ENCODE measurements around the gene MEIOB.
"Not testable (repeated sequence)": the region's sequence is repeated elsewhere in the genome, so short reads cannot be mapped to it uniquely, and the experiment has no call there.

The MEIOB gene

GRCh38 chr16:1807626-1808025 lies 64.3 kb downstream of the MEIOB start:
- DNase-seq (ENCODE audit: extremely low read depth, low read depth): no peak
- no peak for TF ChIP-seq CTCF (IDR thresholded peaks at IDR 0.05; ENCODE audit: low read depth, low read length)

- TF ChIP-seq CTCF (IDR thresholded peaks at IDR 0.05; ENCODE audit: low read depth, low read length): no peak
- no peak for DNase-seq (ENCODE audit: extremely low read depth, low read depth)
Measured at GRCh38 chr16:1800701-1801100, 71.3 kb downstream of the MEIOB start.

GRCh38 chr16:1799263-1799662 lies 72.7 kb downstream of the MEIOB start:
- DNase-seq (ENCODE audit: extremely low read depth, low read depth): not testable (repeated sequence)

GRCh38 chr16:1794908-1795666 lies 76.9 kb downstream of the MEIOB start:
- no peak for DNase-seq (ENCODE audit: extremely low read depth, low read depth)
- TF ChIP-seq CTCF (IDR thresholded peaks at IDR 0.05; ENCODE audit: low read depth, low read length): no peak

GRCh38 chr16:1794221-1794871 lies 77.6 kb downstream of the MEIOB start:
- no peak for TF ChIP-seq CTCF (IDR thresholded peaks at IDR 0.05; ENCODE audit: low read depth, low read length)
- DNase-seq (ENCODE audit: extremely low read depth, low read depth): no peak

GRCh38 chr16:1793578-1794220 lies 78.3 kb downstream of the MEIOB start, which contains the start of gene IGFALS:
TSS of gene IGFALS (minus strand) at chr16:1793705. CDS start at chr16:1793652, 53 bp downstream.
- TF ChIP-seq CTCF (IDR thresholded peaks at IDR 0.05; ENCODE audit: low read depth, low read length): no peak
- no peak for DNase-seq (ENCODE audit: extremely low read depth, low read depth)

- DNase-seq (ENCODE audit: extremely low read depth, low read depth): no peak
- no peak for TF ChIP-seq CTCF (IDR thresholded peaks at IDR 0.05; ENCODE audit: low read depth, low read length)
Measured at GRCh38 chr16:1792836-1793577, 79.0 kb downstream of the MEIOB start.
